Kidney (tissue), 14 donors: ENCODE measurements around the gene HOXC12. TPM values are rescaled to one million over a fixed set of nuclear protein-coding genes. Genes with fewer than 3 reads are reported as not detected.

ENCODE experiments used
- DNase-seq, 5 donors: peaks; one replicate each; pipeline ENCODE4 v3.0.0-alpha.2; 2013 to 2020
- FAIRE-seq: peaks from 2 replicates; lab custom pipeline; 2012; peaks lifted over from hg19 to GRCh38; lab: Jason Lieb, UNC
- H3K27ac ChIP-seq, 2 donors: one replicate each; pipeline ENCODE4 v1.7.0; 2013; ENCODE audit warnings: low read depth in 2 of 2, low read length in 2 of 2, inconsistent platforms in 1 of 2
- H3K27me3 ChIP-seq: one replicate; pipeline ENCODE4 v1.7.1; 2013; ENCODE audit warnings: low read length, inconsistent platforms; ENCODE audit not compliant: control insufficient read depth, insufficient read depth
- H3K36me3 ChIP-seq, 3 donors: one replicate each; pipeline versions ENCODE4 v1.7.0 to v1.7.1; 2013; ENCODE audit warnings: low read length in 3 of 3, control low read depth in 1 of 3, inconsistent platforms in 1 of 3; ENCODE audit not compliant: insufficient read depth in 3 of 3, control insufficient read depth in 2 of 3
- H3K4me1 ChIP-seq, 3 donors: one replicate each; pipeline versions ENCODE4 v1.7.0 to v1.7.1; 2013; ENCODE audit warnings: low read length in 3 of 3, inconsistent platforms in 1 of 3, low read depth in 1 of 3; ENCODE audit not compliant: control insufficient read depth in 2 of 3, insufficient read depth in 2 of 3
- H3K4me3 ChIP-seq, 3 donors: one replicate each; pipeline versions ENCODE4 v1.7.0 to v1.8.1; 2013; ENCODE audit warnings: low read length in 3 of 3, control low read depth in 1 of 3, inconsistent platforms in 1 of 3
- H3K9ac ChIP-seq, 3 donors: one replicate each; pipeline versions ENCODE4 v1.7.0 to v1.7.1; 2013; ENCODE audit warnings: low read length in 3 of 3, control low read depth in 1 of 3, inconsistent platforms in 1 of 3
- H3K9me3 ChIP-seq, 3 donors: one replicate each; pipeline versions ENCODE4 v1.7.0 to v1.7.1; 2013; ENCODE audit warnings: low read length in 3 of 3, control low read depth in 1 of 3, inconsistent platforms in 1 of 3; ENCODE audit not compliant: control insufficient read depth in 2 of 3, insufficient read depth in 1 of 3
- CTCF ChIP-seq: IDR thresholded peaks from 3 replicates; pipeline ENCODE4 v1.5.1; 2012; ENCODE audit warnings: mild to moderate bottlenecking, moderate library complexity, borderline replicate concordance; ENCODE audit not compliant: insufficient read depth; ENCODE audit errors: extremely low read depth
- intact Hi-C: fragments of 100-400 bp; cut with DNase I; formaldehyde crosslinking; loops from one replicate; pipeline ENCODE4 v1.11.1; 2022
- polyA plus RNA-seq: library from polyadenylated mRNA; stranded (reverse); fragments of 350-450 nt; fragmentation: Illumina TruSeq; extraction: RNeasy Lipid Tissue Mini Kit (QIAGEN cat#74804); gene quantifications from one replicate; pipeline ENCODE4 v1.2.3, GENCODE V29; 2014; ENCODE audit warnings: low read depth, low replicate concordance; ENCODE audit not compliant: insufficient read depth
- total RNA-seq: library from RNA; stranded (reverse); fragmentation: NEBNext Ultra II Directional; extraction: Animal tissue kit (Norgen Biotek cat#: 25700); gene quantifications from one replicate; pipeline ENCODE4 v1.2.1, GENCODE V29; 2021
- donor health status: control.
- donor health status: control.
- donor health status: control.
- donor health status: control.
- donor health status: control.
- donor health status: DM: yes; HTN: yes; CAD: no.
- donor health status: Normal renal cell carcinoma (clear cell type).

Gene HOXC12
- total and polyA plus RNA-seq, 2 donors from 2014 or later, result not detected

GRCh38 chr12:54004841-54005530, 50.3 kb downstream of the HOXC12 start:
- peak overlapping the region in 1 of 3 donors; percentile 61 for H3K9ac ChIP-seq
- TF ChIP-seq CTCF, result no peak
- peaks cover 6 to 28% (median 14%) of the 10 kb centered on the region in 3 donors for H3K4me1 ChIP-seq
- peaks cover 4% of the 10 kb centered on the region for H3K27me3 ChIP-seq
- peak overlapping the region; percentile 49 to 71 for H3K27ac ChIP-seq
- H3K4me3 ChIP-seq, result peak overlapping the region in 2 of 3 donors; percentile 11 to 39
- intact Hi-C loops, result loop anchor here (5.0 kb wide), 1 partner anchor 197 kb away; no protein-coding TSS in a partner anchor
- no peaks in the 10 kb centered on the region for H3K9me3 ChIP-seq
- H3K36me3 ChIP-seq, result no peaks in the 10 kb centered on the region
- DNase-seq (peak in 4 of 5 donors; percentile 68 to 92 (median 85)), FAIRE-seq (no peak)

GRCh38 chr12:54005531-54005852, 50.8 kb downstream of the HOXC12 start:
- peak overlapping the region in 2 of 3 donors; percentile 41 to 61 for H3K9ac ChIP-seq
- no peak for FAIRE-seq
- intact Hi-C loops, result no loop called here

GRCh38 chr12:54005853-54006558, 51.3 kb downstream of the HOXC12 start:
- no peaks in the 10 kb centered on the region for H3K9me3 ChIP-seq
- DNase-seq (peak; percentile 95 to 97 (median 96)), FAIRE-seq (no peak)
- H3K27me3 ChIP-seq, result peaks cover 4% of the 10 kb centered on the region
- peak overlapping the region; percentile 39 to 67 (median 60) for H3K4me3 ChIP-seq
- peak overlapping the region; percentile 15 to 73 (median 72) for H3K9ac ChIP-seq
- H3K27ac ChIP-seq, result peak overlapping the region; percentile 59 to 71
- TF ChIP-seq CTCF, result peak; percentile 99
- intact Hi-C loops, result no loop called here
- no peaks in the 10 kb centered on the region for H3K36me3 ChIP-seq
- peaks cover 6 to 26% (median 14%) of the 10 kb centered on the region in 3 donors for H3K4me1 ChIP-seq

More at GRCh38 chr12:54005531-54005852, 50.8 kb downstream of the HOXC12 start:
- Histone ChIP-seq H3K4me3 (peak overlapping the region in 1 of 3 donors; percentile 39), H3K27ac (peak overlapping the region; percentile 49 to 71), H3K9me3 (no peaks in the 10 kb centered on the region), H3K27me3 (peaks cover 4% of the 10 kb centered on the region), H3K4me1 (peaks cover 6 to 28% (median 14%) of the 10 kb centered on the region in 3 donors), H3K36me3 (no peaks in the 10 kb centered on the region)
- peak in 4 of 5 donors; percentile 71 to 84 (median 80) for DNase-seq
- no peak for TF ChIP-seq CTCF
